KMS-11 (cell line): ENCODE measurements around the gene SLC30A9.

Experiments used
- H2AFZ ChIP-seq: fragments of 200-600 bp; sonication (generic); 2 replicates; pipeline ENCODE4 v1.6.1; 2016; ENCODE audit warnings: antibody characterized with exemption, mixed run types, low read depth
- H3K27ac ChIP-seq: fragments of 200-600 bp; sonication (generic); 2 replicates; pipeline ENCODE4 v1.6.1; 2016; ENCODE audit warnings: mild to moderate bottlenecking, mixed run types
- H3K27me3 ChIP-seq: fragments of 200-600 bp; sonication (generic); 2 replicates; pipeline ENCODE4 v1.6.1; 2017; ENCODE audit warnings: mild to moderate bottlenecking, low read depth, mixed run types, moderate library complexity; ENCODE audit not compliant: insufficient read depth
- H3K36me3 ChIP-seq: fragments of 200-600 bp; sonication (generic); 2 replicates; pipeline ENCODE4 v1.6.1; 2017; ENCODE audit warnings: mild to moderate bottlenecking, mixed run types; ENCODE audit not compliant: insufficient read depth
- H3K4me1 ChIP-seq: fragments of 200-600 bp; sonication (generic); 2 replicates; pipeline ENCODE4 v1.6.1; 2016; ENCODE audit warnings: mild to moderate bottlenecking, low read depth, mixed run types; ENCODE audit not compliant: poor library complexity, severe bottlenecking
- H3K4me2 ChIP-seq: fragments of 200-600 bp; sonication (generic); 2 replicates; pipeline ENCODE4 v1.7.0; 2016; ENCODE audit warnings: mild to moderate bottlenecking, mixed run types
- H3K4me3 ChIP-seq: fragments of 200-600 bp; sonication (generic); IDR thresholded peaks from 2 replicates; pipeline ENCODE4 v1.6.1; 2017; ENCODE audit warnings: low read depth, low read length, mixed read lengths; ENCODE audit not compliant: insufficient read depth
- H3K79me2 ChIP-seq: fragments of 200-600 bp; sonication (generic); 2 replicates; pipeline ENCODE4 v1.6.1; 2016; ENCODE audit warnings: low read depth, mixed run types; ENCODE audit not compliant: insufficient read depth
- H3K9ac ChIP-seq: fragments of 200-600 bp; sonication (generic); 2 replicates; pipeline ENCODE4 v1.6.1; 2016; ENCODE audit warnings: mild to moderate bottlenecking, mixed run types
- H4K20me1 ChIP-seq: fragments of 200-600 bp; sonication (generic); 2 replicates; pipeline ENCODE4 v1.6.1; 2016; ENCODE audit warnings: mild to moderate bottlenecking, mixed run types; ENCODE audit not compliant: insufficient read depth
- TF ChIP-seq, protein P1 (sequence below): fragments of 200-600 bp; sonication (generic); conservative IDR thresholded peaks from 2 replicates; pipeline ENCODE4 v1.6.1; 2017; ENCODE audit warnings: low read depth, mild to moderate bottlenecking, antibody characterized with exemption, low read length, moderate library complexity, mixed read lengths

Gene SLC30A9

DNA sequence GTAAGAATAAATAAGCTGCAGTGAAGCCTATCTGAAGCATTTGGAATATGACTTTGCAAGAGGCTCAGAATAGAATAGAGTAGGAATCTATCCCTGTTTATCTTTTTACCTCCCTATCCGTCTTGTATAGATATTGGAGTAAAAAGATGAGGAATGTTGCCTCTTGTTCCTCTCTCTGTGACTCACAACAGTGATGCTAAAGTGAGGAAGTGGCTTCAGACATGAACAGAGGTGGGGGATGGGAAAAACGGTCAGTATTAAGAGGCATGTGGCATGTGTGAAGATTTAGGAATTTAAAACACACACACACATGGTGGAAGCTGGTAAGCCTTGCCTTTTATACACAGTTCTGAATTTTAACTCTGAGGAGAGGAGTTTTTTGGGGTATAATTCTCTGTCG, 12.6 kb upstream of the SLC30A9 start:
- Histone ChIP-seq H3K36me3 (no peaks in the 10 kb centered on the region), H3K4me3 (no peak overlapping the region), H3K79me2 (no peaks in the 10 kb centered on the region), H3K27ac (no peak overlapping the region), H4K20me1 (no peaks in the 10 kb centered on the region), H3K4me1 (no peaks in the 10 kb centered on the region), H2AFZ (no peak overlapping the region), H3K4me2 (no peak overlapping the region), H3K27me3 (no peaks in the 10 kb centered on the region), H3K9ac (no peak overlapping the region)
- TF ChIP-seq, protein P1, sequence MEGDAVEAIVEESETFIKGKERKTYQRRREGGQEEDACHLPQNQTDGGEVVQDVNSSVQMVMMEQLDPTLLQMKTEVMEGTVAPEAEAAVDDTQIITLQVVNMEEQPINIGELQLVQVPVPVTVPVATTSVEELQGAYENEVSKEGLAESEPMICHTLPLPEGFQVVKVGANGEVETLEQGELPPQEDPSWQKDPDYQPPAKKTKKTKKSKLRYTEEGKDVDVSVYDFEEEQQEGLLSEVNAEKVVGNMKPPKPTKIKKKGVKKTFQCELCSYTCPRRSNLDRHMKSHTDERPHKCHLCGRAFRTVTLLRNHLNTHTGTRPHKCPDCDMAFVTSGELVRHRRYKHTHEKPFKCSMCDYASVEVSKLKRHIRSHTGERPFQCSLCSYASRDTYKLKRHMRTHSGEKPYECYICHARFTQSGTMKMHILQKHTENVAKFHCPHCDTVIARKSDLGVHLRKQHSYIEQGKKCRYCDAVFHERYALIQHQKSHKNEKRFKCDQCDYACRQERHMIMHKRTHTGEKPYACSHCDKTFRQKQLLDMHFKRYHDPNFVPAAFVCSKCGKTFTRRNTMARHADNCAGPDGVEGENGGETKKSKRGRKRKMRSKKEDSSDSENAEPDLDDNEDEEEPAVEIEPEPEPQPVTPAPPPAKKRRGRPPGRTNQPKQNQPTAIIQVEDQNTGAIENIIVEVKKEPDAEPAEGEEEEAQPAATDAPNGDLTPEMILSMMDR, result no peak

DNA sequence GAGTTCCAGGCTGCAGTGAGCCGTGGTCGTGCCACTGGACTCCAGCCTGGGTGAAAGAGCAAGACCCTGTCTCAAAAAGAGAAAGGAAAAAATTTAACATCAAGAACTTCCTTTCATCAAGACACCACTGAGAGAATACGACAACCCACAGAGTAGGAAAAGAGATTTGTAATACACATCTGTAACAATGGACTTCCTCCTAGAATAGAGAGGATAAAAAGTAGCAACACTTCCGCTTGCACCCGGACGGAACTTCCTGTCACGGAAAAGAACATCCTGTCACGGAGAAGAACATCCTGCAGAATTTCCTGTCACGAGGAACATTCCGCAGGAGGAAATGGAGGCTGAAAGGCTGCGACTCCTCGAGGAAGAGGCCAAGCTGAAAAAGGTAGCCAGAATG, 8.9 kb upstream of the SLC30A9 start, which contains the start of gene DCAF4L1:
Gene DCAF4L1, plus strand, starts transcription at position 301 of the 400 bp plus-strand sequence. Its CDS starts 37 bp downstream, at position 338.
- H3K79me2 ChIP-seq, result no peaks in the 10 kb centered on the region
- no peaks in the 10 kb centered on the region for H3K27me3 ChIP-seq
- H4K20me1 ChIP-seq, result no peaks in the 10 kb centered on the region
- no peak within 1 kb of the TSS for H2AFZ ChIP-seq
- H3K4me3 ChIP-seq, result no peak within 1 kb of the TSS
- H3K4me2 ChIP-seq, result no peak within 1 kb of the TSS
- H3K4me1 ChIP-seq, result no peaks in the 10 kb centered on the region
- TF ChIP-seq, protein P1, result no peak
- H3K27ac ChIP-seq, result no peak within 1 kb of the TSS
- no peaks in the 10 kb centered on the region for H3K36me3 ChIP-seq
- H3K9ac ChIP-seq, result no peak within 1 kb of the TSS

DNA sequence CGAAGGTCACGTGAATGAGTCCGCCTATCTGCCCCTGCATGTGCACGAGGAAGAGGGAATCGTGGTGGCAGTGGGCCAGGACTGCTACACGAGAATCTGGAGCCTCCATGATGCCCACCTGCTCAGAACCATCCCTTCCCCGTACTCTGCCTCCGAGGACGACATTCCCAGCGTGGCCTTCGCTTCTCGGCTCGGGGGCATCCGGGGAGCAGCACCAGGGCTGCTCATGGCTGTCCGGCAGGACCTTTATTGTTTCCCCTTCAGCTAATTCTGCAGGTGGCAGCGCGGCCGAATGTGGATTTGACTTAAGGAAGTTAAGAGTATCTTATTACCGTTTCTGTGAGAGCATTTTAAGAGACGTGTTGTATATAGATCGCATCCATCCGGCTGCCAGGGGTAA, 7.6 kb upstream of the SLC30A9 start:
- Histone ChIP-seq H4K20me1 (no peaks in the 10 kb centered on the region), H3K79me2 (no peaks in the 10 kb centered on the region), H3K4me3 (no peak overlapping the region), H3K27me3 (no peaks in the 10 kb centered on the region), H3K36me3 (no peaks in the 10 kb centered on the region), H2AFZ (no peak overlapping the region), H3K4me2 (no peak overlapping the region), H3K9ac (no peak overlapping the region), H3K4me1 (no peaks in the 10 kb centered on the region), H3K27ac (no peak overlapping the region)
- TF ChIP-seq, protein P1, result no peak

DNA sequence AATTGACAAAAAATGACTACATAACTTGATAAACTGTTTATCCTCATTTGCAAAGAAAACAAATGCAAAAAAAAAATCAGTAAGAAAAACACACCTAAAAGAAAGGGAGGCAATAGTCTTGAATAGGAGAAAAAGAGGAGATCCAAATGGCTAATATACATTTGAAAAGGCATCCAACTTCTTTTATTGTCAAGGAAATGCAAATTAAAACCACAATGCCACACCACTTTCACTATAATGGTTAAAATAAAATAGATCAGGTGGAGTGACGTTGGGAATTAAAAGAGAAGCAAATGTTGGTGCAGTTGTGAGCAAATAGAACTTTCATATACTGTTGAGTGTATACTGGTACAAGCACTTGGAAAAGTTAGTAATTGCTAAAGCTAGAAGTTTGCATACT, 5.2 kb upstream of the SLC30A9 start:
- Histone ChIP-seq H3K27ac (no peak overlapping the region), H3K36me3 (no peaks in the 10 kb centered on the region), H4K20me1 (no peaks in the 10 kb centered on the region), H2AFZ (no peak overlapping the region), H3K9ac (no peak overlapping the region), H3K4me3 (no peak overlapping the region), H3K4me1 (no peaks in the 10 kb centered on the region), H3K27me3 (no peaks in the 10 kb centered on the region), H3K4me2 (no peak overlapping the region), H3K79me2 (no peaks in the 10 kb centered on the region)
- TF ChIP-seq, protein P1, result no peak
